ENCODE data around the gene VPS18. TPM values are rescaled to one million over a fixed set of nuclear protein-coding genes. Genes with fewer than 3 reads are reported as not detected.

The VPS18 gene
- total and polyA plus RNA-seq, 2 experiments from 2014 or later, result 5.9 to 42.5 TPM

- TF ChIP-seq ZNF462 (CRISPR knock-in tag; IDR thresholded peaks at IDR 0.05), result no peak
- TF ChIP-seq ETS1 (IDR thresholded peaks at IDR 0.05), result no peak
- TF ChIP-seq STAT1 (IDR thresholded peaks at IDR 0.05; ENCODE audit: unreplicated experiment), result no peak
- TF ChIP-seq JUNB (IDR thresholded peaks at IDR 0.05; ENCODE audit: unreplicated experiment), result no peak
- TF ChIP-seq EZH2 (IDR thresholded peaks at IDR 0.05; ENCODE audit: low read depth, unreplicated experiment), result no peak
Observed at GRCh38 chr15:40858706-40859105, 35.5 kb upstream of the VPS18 start (continued).

GRCh38 chr15:40859206-40859851 lies 34.9 kb upstream of the VPS18 start:
- no peak overlapping the region for H3K4me3 Mint-ChIP-seq
- Histone ChIP-seq H3K9me2 (ENCODE audit: insufficient read depth) (no peaks in the 10 kb centered on the region), H3K4me1 (ENCODE audit: insufficient read depth) (no peaks in the 10 kb centered on the region; the same call in 1 of the 2 replicates), H3K27me3 (ENCODE audit: insufficient read depth) (no peaks in the 10 kb centered on the region), H3K79me2 (replicated peaks; ENCODE audit: insufficient read depth) (no peaks in the 10 kb centered on the region), H3K36me3 (ENCODE audit: insufficient read depth) (no peaks in the 10 kb centered on the region; the same call in none of the 2 replicates), H3K4me2 (no peak overlapping the region), H3K4me3 (no peak overlapping the region), H3F3A (replicated peaks; ENCODE audit: low read depth) (peaks cover 17% of the 10 kb centered on the region), H2AFZ (no peak overlapping the region), H4K20me1 (replicated peaks; ENCODE audit: insufficient read depth) (peaks cover 3% of the 10 kb centered on the region), H3K27ac (ENCODE audit: low read depth) (no peak overlapping the region)
- no peaks in the 10 kb centered on the region for H3K9me3 Mint-ChIP-seq
- peaks cover 27% of the 10 kb centered on the region for H3K4me1 Mint-ChIP-seq
- H3K36me3 Mint-ChIP-seq (ENCODE audit: low read depth), result peaks cover 33% of the 10 kb centered on the region
- TF ChIP-seq CREB1 (CRISPR knock-in tag; IDR thresholded peaks at IDR 0.05; ENCODE audit: low read depth) (peak; percentile 38; the same call in 1 of the 2 replicates), POLR2AphosphoS5 (IDR thresholded peaks at IDR 0.05; ENCODE audit: low read depth) (peak; percentile 16; the same call in 1 of the 2 replicates), CTCF (conservative IDR thresholded peaks at IDR 0.05; ENCODE audit: low read depth in 2 of 2) (peak; percentile 92 to 96), ETS1 (IDR thresholded peaks at IDR 0.05) (no peak), ZNF114 (CRISPR knock-in tag; IDR thresholded peaks at IDR 0.05) (no peak), EZH2phosphoT487 (IDR thresholded peaks at IDR 0.05; ENCODE audit: unreplicated experiment) (no peak), EZH2 (IDR thresholded peaks at IDR 0.05; ENCODE audit: low read depth, unreplicated experiment) (no peak), JUNB (IDR thresholded peaks at IDR 0.05; ENCODE audit: unreplicated experiment) (no peak), ZNF331 (CRISPR knock-in tag; IDR thresholded peaks at IDR 0.05; ENCODE audit: low read depth) (no peak), STAT1 (IDR thresholded peaks at IDR 0.05; ENCODE audit: unreplicated experiment) (no peak)
- peak; percentile 88 for ATAC-seq
- DNase-seq (ENCODE audit: low spot score), result peak; percentile 94
- peaks cover 10% of the 10 kb centered on the region for H3K27me3 Mint-ChIP-seq (ENCODE audit: insufficient read depth, low read depth, poor library complexity)
- no peak overlapping the region for H3K27ac Mint-ChIP-seq
